ENCODE measurements around the gene TMEM135.

GRCh38 chr11:87286338-87286737 lies 248.6 kb downstream of the TMEM135 start:
- no peak for TF ChIP-seq CTCF (IDR thresholded peaks at IDR 0.05)
- TF ChIP-seq POLR2A (IDR thresholded peaks at IDR 0.05), result no peak

Measured in right lobe of liver (tissue), 4 donors.